ENCODE measurements around the gene CDH23. TPM values are rescaled to one million over a fixed set of nuclear protein-coding genes. Genes with fewer than 3 reads are reported as not detected.

Gene CDH23
- total RNA-seq, 1 donor = 0.36 TPM

DNA sequence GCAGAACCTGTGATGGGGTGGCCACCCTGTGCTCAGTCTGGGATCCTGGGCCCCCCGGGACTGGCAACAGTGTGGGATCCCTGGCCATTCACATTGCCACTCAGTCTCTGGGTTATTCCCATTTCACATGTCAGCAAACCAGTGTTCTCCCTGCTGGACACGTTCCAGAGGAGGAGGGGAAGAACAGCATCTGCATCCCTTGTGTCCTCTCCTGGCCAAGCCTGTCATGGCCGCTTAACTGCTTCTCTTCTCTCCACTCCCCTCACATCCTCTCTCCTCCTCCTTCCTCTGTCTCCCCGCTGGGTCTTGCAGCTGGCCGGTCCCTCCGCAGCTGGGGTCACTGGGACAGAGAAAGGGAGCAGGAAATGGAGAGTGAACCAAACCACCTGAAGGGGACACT is 248.5 kb downstream of the CDH23 start:
- no peak overlapping the region for H3K27ac ChIP-seq (ENCODE audit: low read depth, low read length)
- no peaks in the 10 kb centered on the region for H3K9me3 ChIP-seq (ENCODE audit: low read depth, low read length)
- TF ChIP-seq, protein P1, sequence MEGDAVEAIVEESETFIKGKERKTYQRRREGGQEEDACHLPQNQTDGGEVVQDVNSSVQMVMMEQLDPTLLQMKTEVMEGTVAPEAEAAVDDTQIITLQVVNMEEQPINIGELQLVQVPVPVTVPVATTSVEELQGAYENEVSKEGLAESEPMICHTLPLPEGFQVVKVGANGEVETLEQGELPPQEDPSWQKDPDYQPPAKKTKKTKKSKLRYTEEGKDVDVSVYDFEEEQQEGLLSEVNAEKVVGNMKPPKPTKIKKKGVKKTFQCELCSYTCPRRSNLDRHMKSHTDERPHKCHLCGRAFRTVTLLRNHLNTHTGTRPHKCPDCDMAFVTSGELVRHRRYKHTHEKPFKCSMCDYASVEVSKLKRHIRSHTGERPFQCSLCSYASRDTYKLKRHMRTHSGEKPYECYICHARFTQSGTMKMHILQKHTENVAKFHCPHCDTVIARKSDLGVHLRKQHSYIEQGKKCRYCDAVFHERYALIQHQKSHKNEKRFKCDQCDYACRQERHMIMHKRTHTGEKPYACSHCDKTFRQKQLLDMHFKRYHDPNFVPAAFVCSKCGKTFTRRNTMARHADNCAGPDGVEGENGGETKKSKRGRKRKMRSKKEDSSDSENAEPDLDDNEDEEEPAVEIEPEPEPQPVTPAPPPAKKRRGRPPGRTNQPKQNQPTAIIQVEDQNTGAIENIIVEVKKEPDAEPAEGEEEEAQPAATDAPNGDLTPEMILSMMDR (IDR thresholded peaks at IDR 0.05; ENCODE audit: extremely low read depth, low read depth, low read length) = no peak
- H2AFZ ChIP-seq (ENCODE audit: low read length) = no peak overlapping the region
- H4K20me1 ChIP-seq (ENCODE audit: insufficient read depth, low read length) = no peaks in the 10 kb centered on the region
- no peak overlapping the region for H3K4me2 ChIP-seq (ENCODE audit: insufficient read depth, low read length)
- DNase-seq (ENCODE audit: insufficient read length, low spot score, missing footprints) = peak; percentile 48
- no peak overlapping the region for H3K4me3 ChIP-seq (ENCODE audit: insufficient read depth, low read length)
- no peaks in the 10 kb centered on the region for H3K36me3 ChIP-seq (ENCODE audit: insufficient read depth, low read length)
- H3K4me1 ChIP-seq (ENCODE audit: insufficient read depth, low read length) = no peaks in the 10 kb centered on the region
- H3K27me3 ChIP-seq (ENCODE audit: insufficient read depth, low read length) = no peaks in the 10 kb centered on the region
- no peaks in the 10 kb centered on the region for H3K79me2 ChIP-seq (ENCODE audit: insufficient read depth, low read length)

DNA sequence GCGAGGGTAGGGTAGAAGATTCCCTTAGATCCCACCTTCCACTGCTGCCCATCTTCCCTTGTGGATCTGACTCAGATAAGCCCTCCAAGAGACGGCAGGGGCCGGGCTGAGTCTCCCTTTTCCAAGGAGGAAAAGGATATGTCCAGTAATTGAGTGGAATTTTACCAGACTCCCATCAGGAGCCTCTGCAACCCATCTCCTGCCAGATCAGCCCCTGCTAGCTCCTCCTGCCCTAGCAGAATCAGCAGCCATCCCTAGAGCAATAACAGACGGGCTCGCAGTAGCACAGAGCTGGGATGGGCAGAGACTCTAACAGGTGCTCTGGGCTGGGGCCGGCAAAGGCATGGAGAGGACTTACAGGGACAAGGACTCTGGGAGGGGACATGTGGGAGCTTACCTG is 249.3 kb downstream of the CDH23 start:
- H3K36me3 ChIP-seq (ENCODE audit: insufficient read depth, low read length) = no peaks in the 10 kb centered on the region
- no peaks in the 10 kb centered on the region for H3K9me3 ChIP-seq (ENCODE audit: low read depth, low read length)
- H3K4me3 ChIP-seq (ENCODE audit: insufficient read depth, low read length) = no peak overlapping the region
- H3K27me3 ChIP-seq (ENCODE audit: insufficient read depth, low read length) = no peaks in the 10 kb centered on the region
- peak; percentile 80 for DNase-seq (ENCODE audit: insufficient read length, low spot score, missing footprints)
- no peaks in the 10 kb centered on the region for H3K79me2 ChIP-seq (ENCODE audit: insufficient read depth, low read length)
- H4K20me1 ChIP-seq (ENCODE audit: insufficient read depth, low read length) = no peaks in the 10 kb centered on the region
- no peak overlapping the region for H2AFZ ChIP-seq (ENCODE audit: low read length)
- no peak overlapping the region for H3K27ac ChIP-seq (ENCODE audit: low read depth, low read length)
- TF ChIP-seq, protein P1 (IDR thresholded peaks at IDR 0.05; ENCODE audit: extremely low read depth, low read depth, low read length) = no peak
- H3K4me1 ChIP-seq (ENCODE audit: insufficient read depth, low read length) = no peaks in the 10 kb centered on the region
- H3K4me2 ChIP-seq (ENCODE audit: insufficient read depth, low read length) = no peak overlapping the region

DNA sequence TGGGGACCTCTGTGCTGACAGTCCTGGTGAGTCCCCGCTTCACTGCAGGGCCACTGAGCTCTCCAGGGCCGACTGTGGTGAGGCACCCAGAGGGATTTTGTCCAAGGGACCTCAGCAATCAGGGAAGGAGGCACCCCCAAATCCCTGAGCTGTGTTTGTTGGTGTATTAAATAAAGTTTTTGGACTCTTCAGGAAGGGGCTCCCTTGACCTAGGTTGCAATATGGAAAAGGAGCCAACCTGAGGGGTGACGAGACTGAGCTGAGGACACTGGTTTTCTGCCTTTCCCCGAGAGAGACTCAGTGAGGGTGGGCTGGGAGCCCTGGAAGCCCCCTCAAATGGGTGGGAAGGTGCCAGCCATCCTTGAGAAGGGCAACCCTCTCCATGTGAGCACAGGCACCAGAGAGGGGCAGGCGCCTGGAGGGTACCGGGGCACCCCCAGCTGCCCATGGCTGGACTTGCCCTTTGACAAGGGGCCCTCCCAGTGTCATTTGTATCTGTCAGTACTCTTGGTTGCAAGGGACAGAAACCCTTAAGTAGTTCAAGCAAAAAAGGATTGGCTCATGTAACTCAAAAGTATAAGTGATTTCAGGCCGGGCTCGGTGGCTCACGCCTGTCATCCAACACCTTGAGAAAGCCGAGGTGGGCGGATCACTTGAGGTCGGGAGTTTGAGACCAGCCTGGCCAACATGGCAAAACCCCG is 250.0 kb downstream of the CDH23 start:
- no peaks in the 10 kb centered on the region for H3K79me2 ChIP-seq (ENCODE audit: insufficient read depth, low read length)
- no peak overlapping the region for H3K4me3 ChIP-seq (ENCODE audit: insufficient read depth, low read length)
- H3K27ac ChIP-seq (ENCODE audit: low read depth, low read length) = no peak overlapping the region
- H4K20me1 ChIP-seq (ENCODE audit: insufficient read depth, low read length) = no peaks in the 10 kb centered on the region
- H3K36me3 ChIP-seq (ENCODE audit: insufficient read depth, low read length) = no peaks in the 10 kb centered on the region
- H3K4me1 ChIP-seq (ENCODE audit: insufficient read depth, low read length) = no peaks in the 10 kb centered on the region
- no peaks in the 10 kb centered on the region for H3K9me3 ChIP-seq (ENCODE audit: low read depth, low read length)
- TF ChIP-seq, protein P1 (IDR thresholded peaks at IDR 0.05; ENCODE audit: extremely low read depth, low read depth, low read length) = no peak
- no peaks in the 10 kb centered on the region for H3K27me3 ChIP-seq (ENCODE audit: insufficient read depth, low read length)
- H3K4me2 ChIP-seq (ENCODE audit: insufficient read depth, low read length) = no peak overlapping the region
- H2AFZ ChIP-seq (ENCODE audit: low read length) = no peak overlapping the region
- peak; percentile 56 for DNase-seq (ENCODE audit: insufficient read length, low spot score, missing footprints)

DNA sequence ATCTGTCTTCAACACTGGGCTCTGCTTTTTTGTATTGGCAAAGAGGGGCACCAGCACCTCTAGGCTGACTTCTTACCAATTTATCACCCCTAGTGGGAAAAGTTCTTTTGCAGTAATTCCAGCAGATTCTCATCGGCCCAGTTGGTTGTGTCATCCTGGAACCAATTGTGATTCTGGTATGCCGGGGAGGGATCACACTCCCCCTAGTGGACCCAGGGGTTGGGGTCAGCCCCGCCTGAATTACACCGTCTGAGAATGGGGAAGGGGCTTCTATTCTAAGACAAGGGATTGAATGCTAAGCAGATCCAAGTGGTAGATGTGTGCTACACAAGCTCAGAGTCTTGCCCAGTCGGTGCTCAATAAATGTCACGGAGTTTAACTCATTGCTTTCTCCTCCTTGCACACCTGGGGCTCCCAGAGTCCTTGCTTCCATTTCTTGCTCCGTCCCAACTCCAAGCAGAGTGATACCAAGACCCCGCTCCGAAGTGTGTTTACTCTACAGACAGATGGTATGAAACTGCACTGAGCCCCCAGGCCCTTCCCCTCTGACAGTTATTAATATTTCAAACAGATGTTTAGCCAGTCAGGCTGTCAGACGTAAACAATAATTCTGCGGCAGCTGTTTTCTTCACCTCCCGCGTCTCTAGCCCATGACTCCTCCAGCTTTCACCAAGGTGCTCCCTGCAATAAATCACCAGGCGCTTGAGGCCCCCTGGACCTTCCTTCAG is 251.0 kb downstream of the CDH23 start:
- no peaks in the 10 kb centered on the region for H3K79me2 ChIP-seq (ENCODE audit: insufficient read depth, low read length)
- H3K36me3 ChIP-seq (ENCODE audit: insufficient read depth, low read length) = no peaks in the 10 kb centered on the region
- no peaks in the 10 kb centered on the region for H4K20me1 ChIP-seq (ENCODE audit: insufficient read depth, low read length)
- H3K4me2 ChIP-seq (ENCODE audit: insufficient read depth, low read length) = no peak overlapping the region
- H3K27me3 ChIP-seq (ENCODE audit: insufficient read depth, low read length) = no peaks in the 10 kb centered on the region
- H3K4me3 ChIP-seq (ENCODE audit: insufficient read depth, low read length) = no peak overlapping the region
- no peak overlapping the region for H3K27ac ChIP-seq (ENCODE audit: low read depth, low read length)
- H3K9me3 ChIP-seq (ENCODE audit: low read depth, low read length) = no peaks in the 10 kb centered on the region
- peak; percentile 65 for DNase-seq (ENCODE audit: insufficient read length, low spot score, missing footprints)
- TF ChIP-seq, protein P1 (IDR thresholded peaks at IDR 0.05; ENCODE audit: extremely low read depth, low read depth, low read length) = peak; percentile 36
- H2AFZ ChIP-seq (ENCODE audit: low read length) = no peak overlapping the region
- H3K4me1 ChIP-seq (ENCODE audit: insufficient read depth, low read length) = no peaks in the 10 kb centered on the region
